ENCODE results near the gene TAS2R43. TPM values are rescaled to one million over a fixed set of nuclear protein-coding genes. Genes with fewer than 3 reads are reported as not detected.
"Not testable (repeated sequence)": the region's sequence is repeated elsewhere in the genome, so short reads cannot be mapped to it uniquely, and the experiment has no call there.

TAS2R43 gene
- total and polyA plus RNA-seq, 2 of the 4 experiments (the other 2 are of a cell fraction): 0.90 TPM; not detected in 1

- H3K56ac ChIP-seq (ENCODE audit: extremely low read depth, insufficient read depth, low read length); H3K14ac ChIP-seq (replicated peaks; ENCODE audit: low read depth, low read length); H3K9ac ChIP-seq (ENCODE audit: low read depth, low read length); H3K9me1 ChIP-seq (ENCODE audit: insufficient read depth, low read length); in situ Hi-C loops (cut with MboI; ENCODE audit: low sequenced_read_pairs); H2BK5ac ChIP-seq (ENCODE audit: low read depth, low read length, poor library complexity, severe bottlenecking); H2AK9ac ChIP-seq (replicated peaks; ENCODE audit: low read depth, low read length, poor library complexity); H3K27me3 ChIP-seq (ENCODE audit: control insufficient read depth, insufficient read depth, low read length); H3K36me3 ChIP-seq (ENCODE audit: control insufficient read depth, insufficient read depth, low read length); H3K27ac ChIP-seq (ENCODE audit: insufficient read depth, low read length); H2BK120ac ChIP-seq (ENCODE audit: low read depth, low read length); H3K4me1 ChIP-seq (ENCODE audit: control insufficient read depth, insufficient read depth, low read length); H4K91ac ChIP-seq (ENCODE audit: insufficient read depth, low read depth, low read length); ATAC-seq (ENCODE audit: low read depth); H4K8ac ChIP-seq (ENCODE audit: low read depth in 2 of 2, low read length in 2 of 2); H3K4me3 ChIP-seq (ENCODE audit: insufficient read depth, low read depth, low read length); H3K18ac ChIP-seq (ENCODE audit: low read depth, low read length); intact Hi-C loops (cut with micrococcal nuclease); H3K23ac ChIP-seq (ENCODE audit: low read depth, low read length); CTCF ChIA-PET; H3K4me2 ChIP-seq (ENCODE audit: low read depth, low read length); H4K5ac ChIP-seq (ENCODE audit: low read depth, low read length); DNase-seq; dilution Hi-C loops (cut with HindIII; ENCODE audit: low sequenced_read_pairs, unreplicated experiment); H2BK20ac ChIP-seq (ENCODE audit: low read depth, low read length); H3K9me3 ChIP-seq (ENCODE audit: control insufficient read depth, insufficient read depth, low read length); H2BK15ac ChIP-seq (ENCODE audit: low read depth, low read length); H4K20me1 ChIP-seq (ENCODE audit: insufficient read depth, low read length); H2AK5ac ChIP-seq (ENCODE audit: low read depth, low read length); H3K4ac ChIP-seq (ENCODE audit: low read depth, low read length); POLR2A ChIA-PET (ENCODE audit: unreplicated experiment); H2AFZ ChIP-seq (replicated peaks; ENCODE audit: low read length, poor library complexity); BruUV-seq (replicated peaks): not testable (repeated sequence)
- H3K79me1 ChIP-seq (ENCODE audit: low read depth in 1 of 2, low read length in 2 of 2): peaks cover 6 to 10% of the 10 kb centered on the region in 2 experiments; a peak in 3 of 4 replicates
- no CpG with 5 or more reads among the region's 1 CpG for WGBS, 2 experiments (ENCODE audit: extremely low coverage in 2 of 2, insufficient read length in 1 of 2)
These were observed 22.0 kb upstream of the TAS2R43 start for GRCh38 chr12:11114130-11114529.

- H3K9ac ChIP-seq (ENCODE audit: low read depth, low read length); H3K56ac ChIP-seq (ENCODE audit: extremely low read depth, insufficient read depth, low read length); H3K27ac ChIP-seq (ENCODE audit: insufficient read depth, low read length); dilution Hi-C loops (cut with HindIII; ENCODE audit: low sequenced_read_pairs, unreplicated experiment); intact Hi-C loops (cut with micrococcal nuclease); H3K4me3 ChIP-seq (ENCODE audit: insufficient read depth, low read depth, low read length); H3K27me3 ChIP-seq (ENCODE audit: control insufficient read depth, insufficient read depth, low read length); H2AK9ac ChIP-seq (replicated peaks; ENCODE audit: low read depth, low read length, poor library complexity); H2BK15ac ChIP-seq (ENCODE audit: low read depth, low read length); in situ Hi-C loops (cut with MboI; ENCODE audit: low sequenced_read_pairs); H2BK5ac ChIP-seq (ENCODE audit: low read depth, low read length, poor library complexity, severe bottlenecking); H4K91ac ChIP-seq (ENCODE audit: insufficient read depth, low read depth, low read length); CTCF ChIA-PET; H2BK20ac ChIP-seq (ENCODE audit: low read depth, low read length); H3K36me3 ChIP-seq (ENCODE audit: control insufficient read depth, insufficient read depth, low read length); H4K8ac ChIP-seq (ENCODE audit: low read depth in 2 of 2, low read length in 2 of 2); ATAC-seq (ENCODE audit: low read depth); H3K4me2 ChIP-seq (ENCODE audit: low read depth, low read length); H3K23ac ChIP-seq (ENCODE audit: low read depth, low read length); BruUV-seq (replicated peaks); H3K18ac ChIP-seq (ENCODE audit: low read depth, low read length); H3K9me1 ChIP-seq (ENCODE audit: insufficient read depth, low read length); DNase-seq; H3K4me1 ChIP-seq (ENCODE audit: control insufficient read depth, insufficient read depth, low read length); H2AK5ac ChIP-seq (ENCODE audit: low read depth, low read length); H2BK120ac ChIP-seq (ENCODE audit: low read depth, low read length); H4K5ac ChIP-seq (ENCODE audit: low read depth, low read length); POLR2A ChIA-PET (ENCODE audit: unreplicated experiment); H3K9me3 ChIP-seq (ENCODE audit: control insufficient read depth, insufficient read depth, low read length); H4K20me1 ChIP-seq (ENCODE audit: insufficient read depth, low read length); H2AFZ ChIP-seq (replicated peaks; ENCODE audit: low read length, poor library complexity); H3K14ac ChIP-seq (replicated peaks; ENCODE audit: low read depth, low read length); H3K4ac ChIP-seq (ENCODE audit: low read depth, low read length): not testable (repeated sequence)
- H3K79me1 ChIP-seq (ENCODE audit: low read depth in 1 of 2, low read length in 2 of 2): peaks cover 16 to 21% of the 10 kb centered on the region in 2 experiments
- no CpG with 5 or more reads among the region's 1 CpG for WGBS, 2 experiments (ENCODE audit: extremely low coverage in 2 of 2, insufficient read length in 1 of 2)
These were observed 19.1 kb upstream of the TAS2R43 start for GRCh38 chr12:11111213-11111612.

All from IMR-90 (cell line).